ENCODE data around the gene PI4K2A. TPM values are rescaled to one million over a fixed set of nuclear protein-coding genes. Genes with fewer than 3 reads are reported as not detected.

PI4K2A gene
- total RNA-seq: 22.4 and 23.3 TPM in 2 replicates

GRCh38 chr10:97640174-97640867, at the start of gene PI4K2A:
TSS of gene PI4K2A (plus strand) at chr10:97640671. CDS start at chr10:97640743, 72 bp downstream.

GRCh38 chr10:97632949-97633884, 7.3 kb upstream of the PI4K2A start, which contains the start of gene MORN4:
TSS of gene MORN4 (minus strand) at chr10:97633500. CDS start at chr10:97619653, 13,847 bp downstream.

DNA sequence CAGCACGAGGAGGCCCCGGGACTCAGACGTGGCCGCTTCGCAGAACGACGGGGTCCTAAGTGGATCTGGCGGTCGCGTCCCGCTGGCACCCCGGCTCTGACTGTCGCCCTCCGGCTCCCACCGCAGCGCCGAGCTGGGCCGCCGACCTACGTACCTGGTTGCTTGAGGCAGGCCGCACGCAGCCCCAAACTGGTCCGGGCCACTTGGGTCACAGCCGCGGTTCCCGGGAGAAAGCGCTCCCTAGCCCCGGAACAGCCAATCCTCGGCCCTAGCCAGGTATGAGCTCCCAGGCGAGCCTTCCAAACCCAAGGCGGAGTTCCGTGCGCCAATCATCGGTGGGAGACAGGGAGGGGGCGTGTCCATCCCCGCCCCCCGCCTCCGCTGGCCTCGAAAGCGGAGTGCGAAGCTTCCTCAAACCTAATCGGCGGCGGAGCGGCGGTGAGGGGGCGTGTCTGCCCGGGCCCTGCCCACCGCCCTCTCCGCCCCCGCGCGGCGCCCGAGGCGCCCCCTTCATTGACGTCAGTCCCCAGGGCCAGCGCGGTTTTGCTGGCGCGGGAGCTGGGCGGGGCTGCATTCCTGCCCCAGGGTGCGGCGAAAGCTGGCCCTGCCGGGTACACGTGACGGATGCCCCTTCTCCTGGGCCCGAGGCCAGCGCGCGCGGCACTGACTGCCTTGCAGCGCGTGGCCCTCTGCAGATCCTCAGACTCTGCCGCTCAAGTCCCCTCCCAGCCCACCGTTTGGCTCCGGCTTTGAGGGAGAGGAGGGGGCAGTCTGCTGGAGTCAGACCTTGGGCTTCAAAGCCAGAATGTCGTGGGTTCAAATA, 46.7 kb downstream of the PI4K2A start, which contains the start of gene AVPI1:
Gene AVPI1 (minus strand): TSS at position 280 of the 823 bp plus-strand sequence. CDS start 7,336 bp downstream, outside the sequence.

GRCh38 chr10:97713339-97713825, 72.9 kb downstream of the PI4K2A start, which contains the start of gene MARVELD1:
TSS of gene MARVELD1 (plus strand) at chr10:97713730. CDS start at chr10:97713877, 147 bp downstream.

Other genes with a start within 250 kb of the PI4K2A start
- gene RRP12, start 239.3 kb upstream of the PI4K2A start, total RNA-seq: 20.9 and 33.0 TPM in 2 replicates
- 517 and 548 TPM in 2 replicates for gene PGAM1, start 214.5 kb upstream of the PI4K2A start, total RNA-seq
- 34.5 and 37.5 TPM in 2 replicates for gene EXOSC1, start 194.7 kb upstream of the PI4K2A start, total RNA-seq
- gene ZDHHC16, start 194.5 kb upstream of the PI4K2A start, total RNA-seq: 55.5 and 70.4 TPM in 2 replicates
- 81.2 and 105 TPM in 2 replicates for gene MMS19, start 142.2 kb upstream of the PI4K2A start, total RNA-seq
- 15.8 and 22.8 TPM in 2 replicates for gene UBTD1, start 141.7 kb upstream of the PI4K2A start, total RNA-seq
- gene ANKRD2, start 67.9 kb upstream of the PI4K2A start, total RNA-seq: 1.8 and 2.9 TPM in 2 replicates
- 2.5 and 2.6 TPM in 2 replicates for gene HOGA1, start 56.3 kb upstream of the PI4K2A start, total RNA-seq
- 0.20 TPM in 1 of 2 replicates, not detected in the other for gene C10orf62, start 51.0 kb upstream of the PI4K2A start, total RNA-seq
- 3.7 and 4.0 TPM in 2 replicates for gene MORN4, start 7.2 kb upstream of the PI4K2A start, total RNA-seq
- 20.9 and 37.1 TPM in 2 replicates for gene AVPI1, start 46.6 kb downstream of the PI4K2A start, total RNA-seq
- 39.9 and 46.3 TPM in 2 replicates for gene MARVELD1, start 73.1 kb downstream of the PI4K2A start, total RNA-seq
- gene ZFYVE27, start 96.5 kb downstream of the PI4K2A start, total RNA-seq: 11.8 and 19.0 TPM in 2 replicates
- gene SFRP5, start 131.3 kb downstream of the PI4K2A start, total RNA-seq: not detected in 2 replicates
- under 0.01 TPM in 2 replicates for gene GOLGA7B, start 209.2 kb downstream of the PI4K2A start, total RNA-seq